ENCODE results near the gene ATP5F1D.

DNA sequence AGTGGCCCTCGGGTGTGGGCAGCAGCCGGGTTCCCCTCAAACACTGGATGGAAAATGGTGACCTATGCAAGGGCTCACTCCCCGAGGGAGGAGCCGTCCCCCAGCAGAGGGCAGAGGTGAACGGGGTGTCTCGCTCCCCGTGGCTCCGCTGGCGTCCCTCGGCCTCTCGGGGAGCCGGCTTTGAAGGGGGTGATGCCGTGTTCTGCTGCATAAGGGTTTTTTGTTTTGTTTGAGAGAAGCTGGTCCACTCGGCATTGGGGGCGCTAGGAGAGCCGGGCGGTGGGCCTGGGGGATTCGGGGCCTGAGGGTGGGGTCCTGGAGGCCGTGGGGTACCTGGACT lies 48.1 kb downstream of the ATP5F1D start:
- no peak for TF ChIP-seq SUZ12 (IDR thresholded peaks at IDR 0.05; ENCODE audit: extremely low read depth, insufficient read depth, insufficient read length)
- no peak for TF ChIP-seq YY1 (IDR thresholded peaks at IDR 0.05; ENCODE audit: insufficient read depth, insufficient read length)
